Rectal smooth muscle tissue (tissue), 1 donor: ENCODE results near the gene NMNAT3.

ENCODE experiments used
- H3K27ac ChIP-seq: one replicate; pipeline ENCODE4 v1.7.0; 2013; ENCODE audit warnings: low read depth, low read length, inconsistent platforms
- H3K27me3 ChIP-seq: one replicate; pipeline ENCODE4 v1.7.0; 2013; ENCODE audit warnings: low read length; ENCODE audit not compliant: control insufficient read depth, insufficient read depth
- H3K36me3 ChIP-seq: one replicate; pipeline ENCODE4 v1.7.0; 2013; ENCODE audit warnings: low read length; ENCODE audit not compliant: control insufficient read depth, insufficient read depth
- H3K4me1 ChIP-seq: one replicate; pipeline ENCODE4 v1.7.0; 2013; ENCODE audit warnings: low read length; ENCODE audit not compliant: control insufficient read depth, insufficient read depth
- H3K4me3 ChIP-seq: one replicate; pipeline ENCODE4 v1.7.0; 2013; ENCODE audit warnings: low read length
- H3K9ac ChIP-seq: one replicate; pipeline ENCODE4 v1.7.0; 2013; ENCODE audit warnings: low read length

The NMNAT3 gene

DNA sequence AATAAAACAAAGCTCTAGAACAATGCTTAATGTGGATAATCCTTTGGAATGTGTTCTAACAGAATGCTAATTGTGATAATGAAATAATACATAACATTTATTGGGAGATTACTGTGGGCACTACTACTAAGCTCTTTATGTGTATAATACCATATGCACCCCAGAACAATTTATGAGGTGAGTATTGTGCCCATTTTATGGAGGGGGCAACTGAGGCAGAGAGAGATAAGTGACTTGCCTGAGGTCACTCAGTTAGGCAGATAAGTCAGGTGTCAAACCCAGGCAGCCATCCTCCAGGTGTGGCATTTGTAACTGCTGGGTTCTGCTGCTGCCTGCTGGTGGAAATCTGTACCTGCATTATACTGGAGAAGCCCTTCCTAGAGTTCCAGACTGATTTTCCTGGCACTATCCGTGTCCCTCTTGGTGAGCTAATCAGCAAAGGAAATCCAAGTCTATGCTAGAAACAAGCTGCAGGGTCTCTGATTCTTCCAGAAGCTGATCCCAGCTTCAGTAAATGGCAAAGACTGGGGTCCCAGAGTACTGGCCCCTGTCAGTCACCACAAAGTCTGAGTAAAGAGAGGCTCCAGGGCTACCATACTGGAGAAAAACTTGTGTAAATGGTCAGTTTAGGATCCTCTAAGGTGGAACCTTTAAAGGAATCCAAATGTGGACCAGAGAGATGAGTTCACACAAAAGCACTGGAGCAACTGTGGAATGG lies 115.7 kb downstream of the NMNAT3 start:
- H3K9ac ChIP-seq, result no peak overlapping the region
- H3K4me3 ChIP-seq, result no peak overlapping the region
- no peaks in the 10 kb centered on the region for H3K27me3 ChIP-seq
- no peak overlapping the region for H3K27ac ChIP-seq
- peaks cover 4% of the 10 kb centered on the region for H3K36me3 ChIP-seq
- H3K4me1 ChIP-seq, result no peaks in the 10 kb centered on the region

GRCh38 chr3:139561255-139561817 lies 116.4 kb downstream of the NMNAT3 start:
- Histone ChIP-seq H3K36me3 (peaks cover 4% of the 10 kb centered on the region), H3K4me3 (no peak overlapping the region), H3K27me3 (no peaks in the 10 kb centered on the region), H3K27ac (no peak overlapping the region), H3K4me1 (no peaks in the 10 kb centered on the region), H3K9ac (no peak overlapping the region)

GRCh38 chr3:139560411-139560810 lies 117.4 kb downstream of the NMNAT3 start:
- no peaks in the 10 kb centered on the region for H3K4me1 ChIP-seq
- no peak overlapping the region for H3K9ac ChIP-seq
- H3K4me3 ChIP-seq, result no peak overlapping the region
- H3K36me3 ChIP-seq, result peaks cover 4% of the 10 kb centered on the region
- no peak overlapping the region for H3K27ac ChIP-seq
- H3K27me3 ChIP-seq, result no peaks in the 10 kb centered on the region

- no peak overlapping the region for H3K9ac ChIP-seq
- no peak overlapping the region for H3K4me3 ChIP-seq
- no peaks in the 10 kb centered on the region for H3K27me3 ChIP-seq
- H3K4me1 ChIP-seq, result no peaks in the 10 kb centered on the region
- H3K27ac ChIP-seq, result no peak overlapping the region
- peaks cover 4% of the 10 kb centered on the region for H3K36me3 ChIP-seq
These were observed 118.2 kb downstream of the NMNAT3 start for GRCh38 chr3:139559541-139559940.

- H3K36me3 ChIP-seq, result peaks cover 4% of the 10 kb centered on the region
- no peak overlapping the region for H3K9ac ChIP-seq
- no peaks in the 10 kb centered on the region for H3K4me1 ChIP-seq
- no peak overlapping the region for H3K27ac ChIP-seq
- no peaks in the 10 kb centered on the region for H3K27me3 ChIP-seq
- H3K4me3 ChIP-seq, result no peak overlapping the region
These were observed 119.2 kb downstream of the NMNAT3 start for GRCh38 chr3:139558351-139559266.

DNA sequence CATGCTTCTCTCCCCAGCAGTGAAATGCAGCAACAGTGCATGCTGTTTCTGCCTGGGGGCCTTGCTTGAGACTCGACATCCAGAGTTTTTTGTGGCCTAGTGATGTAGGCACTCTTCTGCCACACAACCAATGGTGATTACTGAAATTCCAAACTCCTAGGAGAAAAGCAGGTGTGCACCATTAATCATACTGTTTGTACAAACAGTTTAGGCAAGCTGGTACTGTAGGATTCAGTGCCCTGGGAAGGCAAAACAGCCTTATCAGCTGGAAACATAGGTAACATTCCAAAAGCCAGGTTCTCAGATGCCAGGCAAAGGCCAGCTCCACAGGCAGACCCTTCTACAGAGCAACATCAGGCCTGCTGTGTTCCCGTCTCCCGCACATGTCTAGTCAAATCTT lies 120.7 kb downstream of the NMNAT3 start:
- Histone ChIP-seq H3K4me1 (no peaks in the 10 kb centered on the region), H3K4me3 (no peak overlapping the region), H3K27ac (no peak overlapping the region), H3K27me3 (no peaks in the 10 kb centered on the region), H3K36me3 (peaks cover 4% of the 10 kb centered on the region), H3K9ac (no peak overlapping the region)

DNA sequence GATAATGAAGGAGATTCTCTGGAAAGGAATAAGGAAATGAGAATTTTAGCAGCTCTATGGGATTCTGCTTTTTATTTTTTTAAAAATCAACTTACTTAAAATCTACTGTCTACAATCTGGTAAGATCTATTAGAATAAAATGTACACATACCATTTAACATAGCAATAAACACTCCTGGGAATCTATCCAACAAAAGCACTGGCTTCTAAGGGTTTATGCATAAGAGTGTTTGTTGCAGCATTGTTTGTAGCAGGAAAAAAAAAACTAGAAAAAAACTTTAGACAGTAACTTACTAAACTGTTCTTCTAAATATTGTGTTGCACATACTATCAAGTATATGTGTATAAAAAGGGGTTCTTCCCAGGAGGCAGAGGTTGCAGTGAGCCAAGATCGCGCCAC lies 122.5 kb downstream of the NMNAT3 start:
- no peak overlapping the region for H3K4me3 ChIP-seq
- H3K9ac ChIP-seq, result no peak overlapping the region
- no peaks in the 10 kb centered on the region for H3K36me3 ChIP-seq
- H3K4me1 ChIP-seq, result no peaks in the 10 kb centered on the region
- no peak overlapping the region for H3K27ac ChIP-seq
- H3K27me3 ChIP-seq, result no peaks in the 10 kb centered on the region

DNA sequence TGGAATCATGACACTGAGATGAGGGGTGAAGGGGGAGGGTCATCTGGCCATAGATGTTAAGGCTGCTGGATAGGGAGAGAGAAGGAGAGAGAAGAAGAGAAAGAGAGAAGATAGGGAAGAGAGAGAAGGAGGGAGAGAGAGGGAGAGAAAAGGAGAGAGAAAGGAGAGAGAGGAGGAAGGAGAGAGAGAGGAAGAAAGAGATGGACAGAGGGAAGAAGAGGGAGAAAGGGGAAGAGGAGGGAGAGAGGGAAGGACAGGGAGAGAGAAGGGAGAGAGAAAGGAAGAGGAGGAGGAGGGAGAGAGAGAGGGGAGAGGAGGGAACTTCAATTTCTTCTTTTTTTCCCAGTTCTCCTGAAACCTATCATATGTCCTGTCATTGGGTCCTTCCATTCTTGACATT lies 123.1 kb downstream of the NMNAT3 start:
- H3K9ac ChIP-seq, result no peak overlapping the region
- H3K4me3 ChIP-seq, result no peak overlapping the region
- H3K27me3 ChIP-seq, result no peaks in the 10 kb centered on the region
- no peak overlapping the region for H3K27ac ChIP-seq
- no peaks in the 10 kb centered on the region for H3K36me3 ChIP-seq
- no peaks in the 10 kb centered on the region for H3K4me1 ChIP-seq

DNA sequence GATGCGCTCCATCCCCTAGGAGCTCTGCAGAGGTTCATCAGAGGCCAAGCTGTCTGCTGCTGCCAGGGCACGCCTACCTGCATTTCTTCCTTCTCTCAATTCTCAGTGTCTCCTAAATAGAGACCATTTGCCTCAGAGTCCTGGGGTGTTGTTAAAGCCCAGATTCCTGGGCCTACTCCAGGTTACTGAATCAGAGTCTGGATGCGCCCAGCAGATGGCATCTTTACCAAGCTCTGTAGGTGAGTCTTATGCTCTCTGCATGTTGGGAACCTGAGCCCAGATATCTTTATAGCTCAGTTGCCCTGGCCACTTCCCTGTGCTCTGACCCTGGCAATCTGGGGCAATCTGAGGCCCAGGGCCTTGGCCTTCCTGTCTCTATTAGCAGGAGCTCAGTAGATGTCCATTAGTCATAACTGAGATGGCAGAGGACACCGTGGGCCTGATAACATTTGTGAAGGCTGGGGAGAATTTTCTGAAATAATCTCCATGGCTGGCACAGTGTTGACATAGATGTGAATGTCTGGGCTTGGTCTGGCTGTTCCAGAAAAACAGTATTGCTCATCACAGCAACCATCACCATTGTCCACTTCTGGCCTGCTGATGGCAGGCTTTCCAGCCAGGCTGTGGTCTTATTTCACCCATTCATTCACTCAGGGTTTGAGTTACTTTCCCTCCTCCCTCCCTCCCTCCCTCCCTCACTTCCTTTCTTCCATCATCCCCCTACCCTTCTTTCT lies 125.0 kb downstream of the NMNAT3 start:
- Histone ChIP-seq H3K27ac (no peak overlapping the region), H3K9ac (no peak overlapping the region)

GRCh38 chr3:139548801-139549200 lies 129.0 kb downstream of the NMNAT3 start:
- Histone ChIP-seq H3K27ac (no peak overlapping the region), H3K4me1 (no peaks in the 10 kb centered on the region)

More for the DNA sequence above, 125.0 kb downstream of the NMNAT3 start:
- Histone ChIP-seq H3K27me3 (no peaks in the 10 kb centered on the region), H3K4me3 (no peak overlapping the region), H3K4me1 (no peaks in the 10 kb centered on the region), H3K36me3 (no peaks in the 10 kb centered on the region)

GRCh38 chr3:139547666-139548065 lies 130.1 kb downstream of the NMNAT3 start:
- Histone ChIP-seq H3K9ac (no peak overlapping the region), H3K27me3 (no peaks in the 10 kb centered on the region), H3K4me1 (no peaks in the 10 kb centered on the region), H3K36me3 (no peaks in the 10 kb centered on the region), H3K27ac (no peak overlapping the region), H3K4me3 (no peak overlapping the region)

More at GRCh38 chr3:139548801-139549200, 129.0 kb downstream of the NMNAT3 start:
- Histone ChIP-seq H3K27me3 (no peaks in the 10 kb centered on the region), H3K36me3 (no peaks in the 10 kb centered on the region), H3K9ac (no peak overlapping the region), H3K4me3 (no peak overlapping the region)

GRCh38 chr3:139546772-139547171 lies 131.0 kb downstream of the NMNAT3 start:
- Histone ChIP-seq H3K36me3 (no peaks in the 10 kb centered on the region), H3K27ac (no peak overlapping the region), H3K9ac (no peak overlapping the region), H3K4me1 (no peaks in the 10 kb centered on the region), H3K4me3 (no peak overlapping the region), H3K27me3 (no peaks in the 10 kb centered on the region)
